ENCODE measurements around the gene PACSIN2.
"Not testable (repeated sequence)": the region's sequence is repeated elsewhere in the genome, so short reads cannot be mapped to it uniquely, and the experiment has no call there.

Gene PACSIN2

DNA sequence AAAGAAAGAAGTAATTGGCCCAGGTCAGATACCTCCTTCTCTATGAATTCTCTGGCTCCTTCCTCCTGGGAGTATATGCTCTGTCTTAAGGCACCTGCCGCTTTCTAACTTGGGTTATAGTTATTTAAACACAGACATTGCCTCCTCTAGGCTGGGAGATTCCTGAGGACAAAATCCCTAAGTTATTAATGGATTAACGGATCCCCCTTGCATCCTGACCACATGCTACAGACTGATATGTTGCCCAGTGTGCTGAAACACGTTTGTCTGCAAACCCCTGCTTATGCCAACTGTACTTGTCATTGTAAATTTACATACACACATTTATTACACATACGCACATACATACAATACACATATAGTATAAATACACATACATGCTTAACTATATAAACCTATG is 35.3 kb downstream of the PACSIN2 start:
- Histone ChIP-seq H3K27ac (ENCODE audit: insufficient read depth, low read depth, low read length, poor library complexity, severe bottlenecking) (no peak overlapping the region), H3K36me3 (ENCODE audit: control insufficient read depth, insufficient read depth, low read length) (no peaks in the 10 kb centered on the region), H3K9me3 (ENCODE audit: control insufficient read depth, low read length) (no peaks in the 10 kb centered on the region), H3K27me3 (ENCODE audit: control insufficient read depth, insufficient read depth, low read length, poor library complexity, severe bottlenecking) (no peaks in the 10 kb centered on the region), H3K4me3 (ENCODE audit: insufficient read depth, low read depth, low read length) (no peak overlapping the region), H3K4me1 (ENCODE audit: control insufficient read depth, insufficient read depth, low read length) (peaks cover 12% of the 10 kb centered on the region)
- WGBS, 2 experiments, result 92 to 94% methylated on average over 4 of the region's 4 CpGs

DNA sequence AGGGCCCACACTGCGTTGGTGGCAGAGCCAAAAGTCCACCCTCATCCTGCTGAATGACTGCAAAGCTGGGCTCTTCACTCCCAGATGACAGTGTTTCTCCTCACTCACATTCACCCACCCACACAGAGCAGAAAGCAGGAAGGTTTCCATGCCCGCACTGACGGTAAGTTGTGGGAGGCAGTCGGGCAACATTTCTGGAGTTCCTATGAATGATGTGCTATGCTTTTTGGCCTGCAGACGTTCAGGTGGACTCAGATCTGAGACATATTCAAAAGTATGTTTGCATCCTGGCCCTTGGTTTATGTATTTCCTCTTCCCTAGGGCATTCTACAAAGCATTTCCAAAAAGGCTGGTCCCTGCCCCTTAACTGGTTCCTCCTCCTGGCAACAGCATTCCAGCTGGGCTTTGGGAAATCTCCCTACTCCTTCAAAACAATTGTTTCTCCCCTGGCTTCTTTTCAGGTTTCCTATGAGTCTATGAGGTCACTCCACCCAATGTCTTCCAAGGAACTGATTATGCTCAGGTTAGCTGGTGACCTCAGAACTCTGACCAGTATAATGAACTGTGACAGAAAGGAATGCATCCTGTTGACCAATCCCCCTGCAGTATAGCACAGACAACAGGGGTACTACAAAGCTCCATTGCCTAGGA is 36.4 kb downstream of the PACSIN2 start:
- Histone ChIP-seq H3K27ac (ENCODE audit: insufficient read depth, low read depth, low read length, poor library complexity, severe bottlenecking) (no peak overlapping the region), H3K27me3 (ENCODE audit: control insufficient read depth, insufficient read depth, low read length, poor library complexity, severe bottlenecking) (no peaks in the 10 kb centered on the region), H3K9me3 (ENCODE audit: control insufficient read depth, low read length) (no peaks in the 10 kb centered on the region), H3K4me3 (ENCODE audit: insufficient read depth, low read depth, low read length) (no peak overlapping the region), H3K36me3 (ENCODE audit: control insufficient read depth, insufficient read depth, low read length) (no peaks in the 10 kb centered on the region), H3K4me1 (ENCODE audit: control insufficient read depth, insufficient read depth, low read length) (peaks cover 12% of the 10 kb centered on the region)
- WGBS, 2 experiments, result 89 to 90% methylated on average over 5 of the region's 5 CpGs

DNA sequence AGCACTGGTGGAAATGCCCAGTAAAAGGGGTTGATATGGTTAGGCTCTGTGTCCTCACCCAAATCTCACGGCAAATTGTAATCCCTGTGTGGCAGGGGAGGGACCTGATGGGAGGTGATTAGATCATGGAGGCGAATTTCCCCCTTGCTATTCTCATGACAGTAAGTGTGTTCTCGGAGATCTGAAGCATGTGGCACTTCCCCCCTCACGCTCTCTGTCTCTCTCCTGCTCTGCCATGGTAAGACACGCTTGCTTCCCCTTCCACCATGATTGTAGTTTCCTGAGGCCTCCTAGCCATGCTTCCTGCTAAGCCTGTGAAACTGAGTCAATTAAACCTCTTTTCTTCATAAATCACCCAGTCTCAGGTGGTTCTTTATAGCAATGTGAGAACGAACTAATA is 37.4 kb downstream of the PACSIN2 start:
- Histone ChIP-seq H3K36me3 (ENCODE audit: control insufficient read depth, insufficient read depth, low read length) (no peaks in the 10 kb centered on the region), H3K27me3 (ENCODE audit: control insufficient read depth, insufficient read depth, low read length, poor library complexity, severe bottlenecking) (no peaks in the 10 kb centered on the region), H3K27ac (ENCODE audit: insufficient read depth, low read depth, low read length, poor library complexity, severe bottlenecking) (no peak overlapping the region), H3K9me3 (ENCODE audit: control insufficient read depth, low read length) (no peaks in the 10 kb centered on the region), H3K4me3 (ENCODE audit: insufficient read depth, low read depth, low read length) (no peak overlapping the region), H3K4me1 (ENCODE audit: control insufficient read depth, insufficient read depth, low read length) (peaks cover 12% of the 10 kb centered on the region)
- WGBS, 2 experiments, result 91 to 94% methylated on average over 6 of the region's 6 CpGs

DNA sequence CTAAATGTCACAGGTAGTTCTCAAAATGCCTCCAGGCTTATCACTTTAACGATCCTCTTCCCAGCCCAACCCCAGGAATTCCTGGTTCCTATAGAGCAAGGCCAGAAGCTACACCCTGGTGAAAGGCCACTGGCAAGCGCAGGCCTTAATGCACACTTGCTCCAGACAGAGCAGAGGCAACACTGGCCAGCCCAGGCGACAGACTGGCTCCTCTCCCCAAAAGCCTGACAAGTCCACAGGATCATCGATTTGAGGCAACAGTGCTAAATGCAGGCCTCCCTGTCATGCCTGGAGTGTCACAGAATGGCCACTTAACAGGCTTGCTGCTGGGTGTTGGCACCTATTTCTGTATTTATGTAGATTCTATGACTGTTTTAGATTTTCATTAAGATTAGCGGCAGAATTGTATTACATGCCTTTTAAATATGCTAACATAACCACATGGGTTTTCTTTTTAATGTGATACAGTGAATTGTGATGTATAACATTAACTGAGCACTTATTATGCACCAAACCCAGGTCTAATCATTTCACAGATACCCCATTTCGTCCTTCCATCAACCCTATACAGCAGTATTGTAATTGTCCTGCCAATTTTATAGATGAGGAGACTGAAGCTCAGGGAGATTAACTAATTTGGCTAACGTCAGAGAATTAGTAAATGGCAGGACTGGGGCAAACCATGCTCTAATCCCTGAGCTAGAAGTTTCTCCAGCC is 38.6 kb downstream of the PACSIN2 start:
- Histone ChIP-seq H3K27me3 (ENCODE audit: control insufficient read depth, insufficient read depth, low read length, poor library complexity, severe bottlenecking) (no peaks in the 10 kb centered on the region), H3K9me3 (ENCODE audit: control insufficient read depth, low read length) (no peaks in the 10 kb centered on the region), H3K4me1 (ENCODE audit: control insufficient read depth, insufficient read depth, low read length) (peaks cover 12% of the 10 kb centered on the region), H3K4me3 (ENCODE audit: insufficient read depth, low read depth, low read length) (no peak overlapping the region), H3K27ac (ENCODE audit: insufficient read depth, low read depth, low read length, poor library complexity, severe bottlenecking) (no peak overlapping the region), H3K36me3 (ENCODE audit: control insufficient read depth, insufficient read depth, low read length) (no peaks in the 10 kb centered on the region)
- 76 to 78% methylated on average over 6 of the region's 7 CpGs for WGBS, 2 experiments

DNA sequence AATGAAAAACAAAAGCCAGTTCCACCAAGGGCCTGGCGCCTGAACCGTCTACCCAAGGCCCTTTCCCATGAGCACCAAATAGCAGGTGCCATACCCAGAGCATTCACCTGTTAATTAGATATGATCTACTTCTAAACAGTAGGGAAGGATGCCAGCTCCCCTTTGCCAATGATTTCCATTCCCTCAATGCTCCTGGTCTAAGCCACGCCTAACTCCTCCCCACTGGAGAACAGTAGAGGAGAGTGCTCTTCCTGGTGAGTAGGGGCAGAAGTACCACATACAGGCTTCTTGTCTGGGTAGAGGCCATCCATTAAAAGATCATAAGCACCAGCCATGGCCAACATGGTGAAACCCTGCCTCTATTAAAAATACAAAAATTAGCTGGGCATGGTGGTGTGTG is 40.7 kb downstream of the PACSIN2 start:
- WGBS, 2 experiments, result 94 to 97% methylated on average over 3 of the region's 3 CpGs
- H3K27ac ChIP-seq (ENCODE audit: insufficient read depth, low read depth, low read length, poor library complexity, severe bottlenecking), result no peak overlapping the region
- H3K27me3 ChIP-seq (ENCODE audit: control insufficient read depth, insufficient read depth, low read length, poor library complexity, severe bottlenecking), result no peaks in the 10 kb centered on the region
- H3K4me1 ChIP-seq (ENCODE audit: control insufficient read depth, insufficient read depth, low read length), result peaks cover 12% of the 10 kb centered on the region
- H3K4me3 ChIP-seq (ENCODE audit: insufficient read depth, low read depth, low read length), result no peak overlapping the region
- H3K36me3 ChIP-seq (ENCODE audit: control insufficient read depth, insufficient read depth, low read length), result no peaks in the 10 kb centered on the region
- no peaks in the 10 kb centered on the region for H3K9me3 ChIP-seq (ENCODE audit: control insufficient read depth, low read length)

DNA sequence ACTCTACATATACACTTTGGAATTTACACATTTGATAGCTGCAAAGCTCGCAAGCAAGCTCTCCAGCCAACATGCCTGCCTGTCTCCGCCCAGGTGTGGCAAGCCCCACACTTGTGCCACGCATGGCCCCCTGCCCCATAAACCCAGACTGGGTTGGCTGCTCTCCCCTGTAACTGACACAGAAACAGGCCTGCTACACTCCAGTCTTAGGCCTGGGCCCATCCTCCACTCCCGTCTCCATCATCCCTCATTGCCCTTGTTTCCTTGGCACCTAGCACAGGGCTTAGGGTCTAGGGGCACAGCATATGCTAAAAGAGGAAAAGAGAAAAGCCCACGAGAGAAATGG is 41.4 kb downstream of the PACSIN2 start:
- no peaks in the 10 kb centered on the region for H3K9me3 ChIP-seq (ENCODE audit: control insufficient read depth, low read length)
- WGBS, 2 experiments, result 90 to 92% methylated on average over 5 of the region's 5 CpGs
- no peak overlapping the region for H3K4me3 ChIP-seq (ENCODE audit: insufficient read depth, low read depth, low read length)
- no peak overlapping the region for H3K27ac ChIP-seq (ENCODE audit: insufficient read depth, low read depth, low read length, poor library complexity, severe bottlenecking)
- peaks cover 6% of the 10 kb centered on the region for H3K4me1 ChIP-seq (ENCODE audit: control insufficient read depth, insufficient read depth, low read length)
- no peaks in the 10 kb centered on the region for H3K36me3 ChIP-seq (ENCODE audit: control insufficient read depth, insufficient read depth, low read length)
- H3K27me3 ChIP-seq (ENCODE audit: control insufficient read depth, insufficient read depth, low read length, poor library complexity, severe bottlenecking), result no peaks in the 10 kb centered on the region

DNA sequence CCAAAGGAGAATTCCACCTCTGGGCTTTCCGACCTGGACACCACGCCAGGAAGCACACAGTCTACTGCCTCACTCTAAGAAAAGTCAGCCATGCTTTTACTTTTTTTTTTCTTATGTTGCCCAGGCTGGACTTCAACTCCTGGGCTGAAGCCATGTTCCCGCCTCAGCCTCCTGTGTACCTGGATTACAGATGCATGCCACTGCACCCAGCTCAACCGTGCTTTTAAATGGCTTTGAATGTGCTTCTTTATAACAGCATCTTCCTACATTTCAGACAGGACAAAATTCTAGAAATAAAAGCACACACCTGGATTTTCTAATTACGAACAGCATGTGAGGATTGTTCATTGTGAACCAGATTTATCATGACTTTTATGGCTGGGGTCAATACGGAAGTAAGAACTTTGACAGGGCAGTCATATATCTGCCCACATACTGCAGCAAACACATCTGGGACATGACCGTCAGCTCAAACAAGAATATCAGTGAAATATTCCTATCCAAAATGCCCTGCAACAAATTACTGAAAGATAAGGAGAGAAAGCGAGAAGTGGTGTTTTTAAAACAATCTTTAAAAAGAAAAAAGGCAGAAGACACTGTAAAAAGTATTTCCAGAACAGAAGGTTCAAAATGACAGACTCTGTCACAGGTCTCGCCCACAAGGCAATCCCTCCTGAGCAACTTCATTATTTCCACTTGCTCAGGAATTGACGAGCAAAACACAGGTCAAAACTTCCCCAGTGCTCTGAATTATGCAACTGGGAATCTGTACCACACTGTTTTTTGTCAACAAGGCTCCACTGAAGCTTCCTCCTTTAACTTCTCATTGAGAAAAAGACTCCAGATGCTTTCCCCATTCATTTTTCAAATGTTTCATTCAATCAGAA is 42.1 kb downstream of the PACSIN2 start:
- no peaks in the 10 kb centered on the region for H3K9me3 ChIP-seq (ENCODE audit: control insufficient read depth, low read length)
- WGBS, 2 experiments, result 94 to 95% methylated on average over 10 of the region's 10 CpGs
- no peak overlapping the region for H3K27ac ChIP-seq (ENCODE audit: insufficient read depth, low read depth, low read length, poor library complexity, severe bottlenecking)
- H3K4me1 ChIP-seq (ENCODE audit: control insufficient read depth, insufficient read depth, low read length), result peaks cover under 1% of the 10 kb centered on the region
- no peaks in the 10 kb centered on the region for H3K36me3 ChIP-seq (ENCODE audit: control insufficient read depth, insufficient read depth, low read length)
- no peak overlapping the region for H3K4me3 ChIP-seq (ENCODE audit: insufficient read depth, low read depth, low read length)
- H3K27me3 ChIP-seq (ENCODE audit: control insufficient read depth, insufficient read depth, low read length, poor library complexity, severe bottlenecking), result no peaks in the 10 kb centered on the region

DNA sequence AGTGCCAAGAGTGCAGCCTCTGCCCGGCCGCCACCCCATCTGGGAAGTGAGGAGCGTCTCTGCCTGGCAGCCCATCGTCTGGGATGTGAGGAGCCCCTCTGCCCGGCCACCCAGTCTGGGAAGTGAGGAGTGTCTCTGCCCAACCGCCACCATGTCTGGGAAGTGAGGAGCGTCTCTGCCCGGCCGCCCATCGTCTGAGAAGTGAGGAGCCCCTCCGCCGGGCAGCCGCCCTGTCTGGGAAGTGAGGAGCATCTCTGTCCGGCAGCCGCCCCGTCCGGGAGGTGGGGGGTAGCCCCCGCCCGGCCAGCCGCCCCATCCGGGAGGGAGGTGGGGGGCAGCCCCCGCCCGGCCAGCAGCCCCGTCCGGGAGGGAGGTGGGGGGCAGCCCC is 43.5 kb downstream of the PACSIN2 start:
- not testable (repeated sequence) for H3K27me3 ChIP-seq (ENCODE audit: control insufficient read depth, insufficient read depth, low read length, poor library complexity, severe bottlenecking); H3K4me1 ChIP-seq (ENCODE audit: control insufficient read depth, insufficient read depth, low read length); H3K36me3 ChIP-seq (ENCODE audit: control insufficient read depth, insufficient read depth, low read length); H3K27ac ChIP-seq (ENCODE audit: insufficient read depth, low read depth, low read length, poor library complexity, severe bottlenecking); H3K4me3 ChIP-seq (ENCODE audit: insufficient read depth, low read depth, low read length); H3K9me3 ChIP-seq (ENCODE audit: control insufficient read depth, low read length)
- WGBS, 2 experiments, result 95 to 96% methylated on average over 25 of the region's 25 CpGs

DNA sequence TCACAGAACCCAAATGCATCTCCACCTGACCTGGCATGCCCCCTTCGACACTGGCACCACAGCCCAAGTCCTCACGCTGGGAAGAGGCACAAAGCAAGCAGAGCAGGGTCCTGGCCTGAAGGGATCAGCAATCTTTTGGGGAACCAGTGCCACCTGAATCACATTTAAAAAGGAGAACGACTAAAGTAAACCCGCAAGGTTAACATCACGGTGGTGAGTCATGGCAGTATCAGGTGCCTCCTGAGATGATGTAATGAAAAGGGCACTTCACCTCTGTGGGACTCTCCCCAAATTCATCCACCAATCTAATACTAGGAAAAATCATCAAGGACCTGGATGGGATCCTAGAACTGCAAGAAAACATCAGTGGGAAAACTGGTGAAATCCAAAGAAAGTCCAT is 44.9 kb downstream of the PACSIN2 start:
- Histone ChIP-seq H3K9me3 (ENCODE audit: control insufficient read depth, low read length) (no peaks in the 10 kb centered on the region), H3K4me1 (ENCODE audit: control insufficient read depth, insufficient read depth, low read length) (peaks cover 7% of the 10 kb centered on the region), H3K4me3 (ENCODE audit: insufficient read depth, low read depth, low read length) (no peak overlapping the region), H3K27ac (ENCODE audit: insufficient read depth, low read depth, low read length, poor library complexity, severe bottlenecking) (no peak overlapping the region), H3K36me3 (ENCODE audit: control insufficient read depth, insufficient read depth, low read length) (no peaks in the 10 kb centered on the region), H3K27me3 (ENCODE audit: control insufficient read depth, insufficient read depth, low read length, poor library complexity, severe bottlenecking) (no peaks in the 10 kb centered on the region)
- 91 to 96% methylated on average over 5 of the region's 5 CpGs for WGBS, 2 experiments

DNA sequence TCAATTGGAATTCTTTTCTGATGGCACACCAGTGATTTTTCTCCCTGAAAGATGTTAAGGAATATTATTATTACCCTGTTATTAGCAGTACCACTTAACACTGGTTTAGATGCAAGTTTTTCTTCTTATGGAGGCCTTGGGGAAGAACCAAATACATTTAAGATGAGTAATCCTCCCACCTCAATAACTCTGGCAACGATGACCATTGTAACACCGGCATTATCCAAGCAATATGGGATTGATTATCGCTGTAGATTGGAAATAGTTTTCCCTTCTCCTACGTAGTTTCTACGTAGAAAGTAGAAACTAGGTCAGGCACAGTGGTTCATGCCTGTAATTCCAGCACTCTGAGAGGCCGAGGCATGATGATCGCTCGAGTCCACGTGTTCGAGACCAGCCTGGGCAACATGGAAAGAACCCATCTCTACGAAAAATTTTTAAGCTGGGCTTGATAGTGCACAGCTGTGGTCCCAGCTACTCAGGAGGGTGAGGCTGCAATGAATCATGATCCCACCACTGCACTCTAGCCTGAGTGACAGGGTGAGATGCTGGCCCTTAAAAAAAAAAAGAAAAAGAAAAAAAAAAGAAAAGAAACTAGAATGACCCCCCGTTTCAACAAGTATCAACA is 45.5 kb downstream of the PACSIN2 start:
- Histone ChIP-seq H3K4me3 (ENCODE audit: insufficient read depth, low read depth, low read length) (no peak overlapping the region), H3K4me1 (ENCODE audit: control insufficient read depth, insufficient read depth, low read length) (peaks cover 10% of the 10 kb centered on the region), H3K27me3 (ENCODE audit: control insufficient read depth, insufficient read depth, low read length, poor library complexity, severe bottlenecking) (no peaks in the 10 kb centered on the region), H3K9me3 (ENCODE audit: control insufficient read depth, low read length) (no peaks in the 10 kb centered on the region), H3K27ac (ENCODE audit: insufficient read depth, low read depth, low read length, poor library complexity, severe bottlenecking) (no peak overlapping the region), H3K36me3 (ENCODE audit: control insufficient read depth, insufficient read depth, low read length) (no peaks in the 10 kb centered on the region)
- WGBS, 2 experiments, result 95 to 98% methylated on average over 12 of the region's 12 CpGs

Data from ectodermal cell (in vitro differentiated cells).